Right atrium auricular region (tissue), 2 donors: ENCODE results near the gene SCN1B. TPM values are rescaled to one million over a fixed set of nuclear protein-coding genes. Genes with fewer than 3 reads are reported as not detected.

Experiments used
- DNase-seq: peaks from one replicate; pipeline ENCODE4 v3.0.0-alpha.2; 2019; ENCODE audit warnings: low spot score
- H3K27ac ChIP-seq, 2 donors: fragments of 200-600 bp; sonication (generic); 1 replicate in 1 of 2; 2 replicates in 1 of 2; pipeline ENCODE4 v1.5.1; 2016 to 2019
- H3K27me3 ChIP-seq, 2 donors: fragments of 200-600 bp; sonication (generic); one replicate each; pipeline versions ENCODE4 v1.5.1 to v1.6.0; 2017 to 2019
- H3K36me3 ChIP-seq: fragments of 200-600 bp; sonication (generic); one replicate; pipeline ENCODE4 v1.5.1; 2016
- H3K4me1 ChIP-seq, 2 donors: fragments of 200-600 bp; sonication (generic); one replicate each; pipeline versions ENCODE4 v1.5.1 to v1.6.0; 2017 to 2019
- H3K4me3 ChIP-seq, 2 donors: fragments of 200-600 bp; sonication (generic); 1 replicate in 1 of 2; 2 replicates in 1 of 2; pipeline ENCODE4 v1.5.1; 2017 to 2019; ENCODE audit warnings: mild to moderate bottlenecking in 1 of 2, moderate library complexity in 1 of 2
- H3K9me3 ChIP-seq, 2 donors: fragments of 200-600 bp; sonication (generic); one replicate each; pipeline ENCODE4 v1.5.1; 2019
- CTCF ChIP-seq, 2 donors: fragments of 200-600 bp; sonication (generic); IDR thresholded peaks; one replicate each; pipeline ENCODE4 v1.5.1; 2019; ENCODE audit warnings: antibody characterized with exemption in 2 of 2
- total RNA-seq, 2 donors: library from RNA; depleted of rRNA; stranded (reverse); fragments of >200 nt; gene quantifications; one replicate each; pipeline ENCODE4 v1.1.0, GENCODE V29; 2016

Gene SCN1B
- total RNA-seq, 2 donors from 2014 or later, result 57.3 to 119 TPM

- no peaks in the 10 kb centered on the region for H3K9me3 ChIP-seq
- no peak for TF ChIP-seq CTCF (IDR thresholded peaks at IDR 0.05)
- peak; percentile 87 for DNase-seq
- no peaks in the 10 kb centered on the region for H3K27me3 ChIP-seq
- H3K27ac ChIP-seq, result peak within 1 kb of the TSS; percentile 98
- peaks cover 0 to 70% of the 10 kb centered on the region in 2 donors for H3K4me1 ChIP-seq
- H3K4me3 ChIP-seq, result peak within 1 kb of the TSS; percentile 73 to 97
- no peaks in the 10 kb centered on the region for H3K36me3 ChIP-seq
Measured at GRCh38 chr19:34999498-35000337, 30.6 kb upstream of the SCN1B start, which contains the start of gene GRAMD1A. Gene GRAMD1A (plus strand): TSS chr19:35000323. CDS start chr19:35000479, 156 bp downstream.

GRCh38 chr19:35000338-35000646 lies 30.0 kb upstream of the SCN1B start:
- Histone ChIP-seq H3K4me1 (peaks cover 0 to 67% of the 10 kb centered on the region in 2 donors), H3K36me3 (no peaks in the 10 kb centered on the region), H3K4me3 (peak overlapping the region; percentile 73 to 97), H3K27ac (peak overlapping the region; percentile 98), H3K9me3 (no peaks in the 10 kb centered on the region), H3K27me3 (no peaks in the 10 kb centered on the region)
- DNase-seq, result no peak
- TF ChIP-seq CTCF (IDR thresholded peaks at IDR 0.05), result no peak

GRCh38 chr19:35000647-35001501 lies 29.4 kb upstream of the SCN1B start:
- Histone ChIP-seq H3K27ac (peak overlapping the region; percentile 98), H3K9me3 (no peaks in the 10 kb centered on the region), H3K36me3 (no peaks in the 10 kb centered on the region), H3K4me1 (peaks cover 0 to 69% of the 10 kb centered on the region in 2 donors), H3K27me3 (no peaks in the 10 kb centered on the region), H3K4me3 (peak overlapping the region; percentile 73 to 97)
- TF ChIP-seq CTCF (IDR thresholded peaks at IDR 0.05), result no peak
- no peak for DNase-seq

GRCh38 chr19:35002037-35002535 lies 28.2 kb upstream of the SCN1B start:
- DNase-seq, result no peak
- Histone ChIP-seq H3K9me3 (no peaks in the 10 kb centered on the region), H3K36me3 (no peaks in the 10 kb centered on the region), H3K4me3 (no peak overlapping the region), H3K27ac (no peak overlapping the region), H3K4me1 (peaks cover 0 to 77% of the 10 kb centered on the region in 2 donors), H3K27me3 (no peaks in the 10 kb centered on the region)
- no peak for TF ChIP-seq CTCF (IDR thresholded peaks at IDR 0.05)

- peaks cover 7% of the 10 kb centered on the region for H3K36me3 ChIP-seq
- H3K27ac ChIP-seq, result peak overlapping the region in 1 of 2 donors; percentile 12
- no peak for TF ChIP-seq CTCF (IDR thresholded peaks at IDR 0.05)
- H3K27me3 ChIP-seq, result no peaks in the 10 kb centered on the region
- no peaks in the 10 kb centered on the region for H3K9me3 ChIP-seq
- peaks cover 0 to 66% of the 10 kb centered on the region in 2 donors for H3K4me1 ChIP-seq
- no peak overlapping the region for H3K4me3 ChIP-seq
- DNase-seq, result no peak
Measured at GRCh38 chr19:35004517-35005255, 25.6 kb upstream of the SCN1B start.
